Subcutaneous adipose tissue (tissue), 4 donors: Measurements from ENCODE around the gene LRRIQ3. TPM values are rescaled to one million over a fixed set of nuclear protein-coding genes. Genes with fewer than 3 reads are reported as not detected.

Source experiments
- total RNA-seq, 4 donors: library from RNA; depleted of rRNA; stranded (reverse); fragments of >200 nt; gene quantifications; one replicate each; pipeline ENCODE4 v1.1.0, GENCODE V29; 2016
- TF ChIP-seq, protein P1 (sequence below): fragments of 450-650 bp; IDR thresholded peaks from one replicate; pipeline ENCODE4 v1.5.1; 2016; ENCODE audit warnings: low read depth, mild to moderate bottlenecking, control low read depth, antibody characterized with exemption, moderate library complexity

Gene LRRIQ3
- total RNA-seq, 4 donors from 2014 or later = 0.75 to 2.0 (median 1.1) TPM

DNA sequence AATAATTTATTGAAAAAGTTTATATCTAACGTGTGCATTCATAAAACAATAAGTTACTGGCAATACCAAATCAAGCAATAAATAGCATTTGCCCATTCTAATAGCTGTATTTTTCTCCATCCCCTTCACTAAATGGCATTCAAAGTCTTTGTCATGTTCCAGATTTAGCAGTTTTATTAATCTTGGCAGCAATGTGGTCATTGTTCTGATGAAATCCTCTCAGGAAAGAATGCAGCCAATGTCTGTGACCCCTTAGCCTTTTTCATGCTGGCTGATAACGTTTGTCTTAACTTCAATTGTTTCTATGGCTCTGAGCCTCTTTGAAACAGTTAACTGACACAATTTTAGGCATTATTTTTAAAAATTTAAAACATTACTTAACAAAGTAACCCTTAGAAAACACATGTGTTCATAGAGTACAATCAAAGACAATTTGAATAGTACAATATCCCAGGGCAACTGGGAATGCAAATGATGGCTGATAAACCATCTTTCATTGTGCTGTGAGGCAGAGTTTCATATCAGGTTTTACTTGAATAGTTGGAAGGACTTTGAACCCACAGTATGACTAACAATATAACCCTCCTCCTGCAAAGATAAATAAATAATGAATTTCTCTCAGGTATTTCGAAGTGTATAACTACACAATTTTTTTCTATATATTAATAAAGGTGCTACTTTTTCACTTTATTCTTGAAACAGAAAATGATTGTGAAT, 217.5 kb downstream of the LRRIQ3 start:
- TF ChIP-seq, protein P1, sequence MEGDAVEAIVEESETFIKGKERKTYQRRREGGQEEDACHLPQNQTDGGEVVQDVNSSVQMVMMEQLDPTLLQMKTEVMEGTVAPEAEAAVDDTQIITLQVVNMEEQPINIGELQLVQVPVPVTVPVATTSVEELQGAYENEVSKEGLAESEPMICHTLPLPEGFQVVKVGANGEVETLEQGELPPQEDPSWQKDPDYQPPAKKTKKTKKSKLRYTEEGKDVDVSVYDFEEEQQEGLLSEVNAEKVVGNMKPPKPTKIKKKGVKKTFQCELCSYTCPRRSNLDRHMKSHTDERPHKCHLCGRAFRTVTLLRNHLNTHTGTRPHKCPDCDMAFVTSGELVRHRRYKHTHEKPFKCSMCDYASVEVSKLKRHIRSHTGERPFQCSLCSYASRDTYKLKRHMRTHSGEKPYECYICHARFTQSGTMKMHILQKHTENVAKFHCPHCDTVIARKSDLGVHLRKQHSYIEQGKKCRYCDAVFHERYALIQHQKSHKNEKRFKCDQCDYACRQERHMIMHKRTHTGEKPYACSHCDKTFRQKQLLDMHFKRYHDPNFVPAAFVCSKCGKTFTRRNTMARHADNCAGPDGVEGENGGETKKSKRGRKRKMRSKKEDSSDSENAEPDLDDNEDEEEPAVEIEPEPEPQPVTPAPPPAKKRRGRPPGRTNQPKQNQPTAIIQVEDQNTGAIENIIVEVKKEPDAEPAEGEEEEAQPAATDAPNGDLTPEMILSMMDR = no peak

DNA sequence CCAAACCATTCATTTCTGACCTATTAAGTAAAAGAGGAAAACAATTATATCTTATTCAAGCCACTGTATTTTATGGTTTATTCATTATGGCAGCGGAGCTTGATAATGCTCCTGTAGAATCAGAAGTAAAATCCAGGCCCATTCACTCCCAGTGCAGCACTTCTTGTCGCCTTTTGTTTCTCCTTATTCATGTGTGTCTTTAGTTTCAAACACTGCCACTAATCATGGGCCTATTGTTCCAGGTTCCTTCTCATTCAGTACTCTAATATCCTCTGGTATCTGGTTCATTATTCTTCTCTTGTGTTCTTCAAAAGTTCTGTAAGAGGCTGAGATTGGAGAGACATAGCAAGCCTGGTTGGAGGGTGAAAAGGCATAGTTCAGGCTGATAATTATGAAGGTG, 218.3 kb downstream of the LRRIQ3 start:
- TF ChIP-seq, protein P1 = no peak

DNA sequence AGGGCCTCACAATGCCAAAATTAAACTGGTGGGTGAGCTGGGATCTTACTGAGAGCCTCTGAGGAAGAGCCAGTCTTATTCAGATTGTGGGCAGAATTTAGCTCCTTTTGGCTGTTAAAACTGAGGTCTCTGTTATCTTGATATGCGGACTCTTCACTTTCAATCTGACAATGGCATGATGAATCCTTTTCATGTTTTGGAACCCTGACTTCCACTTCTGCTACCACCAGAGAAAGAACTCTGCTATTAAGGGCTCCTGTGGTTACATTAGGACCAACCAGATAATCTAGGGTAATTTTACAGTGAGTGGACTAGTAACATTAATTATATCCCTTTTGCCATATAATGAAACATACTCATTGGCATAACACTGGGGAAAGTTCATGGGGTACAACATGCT, 219.0 kb downstream of the LRRIQ3 start:
- TF ChIP-seq, protein P1 = no peak

Other genes starting within 250 kb of the LRRIQ3 start
- 10 to 100 TPM; 15.7 to 28.0 (median 17.4) TPM for gene FPGT, start 66 bp upstream of the LRRIQ3 start, total RNA-seq
- 1 to 10 TPM in 2 of 4 donors, under 1 TPM in 1, not detected in 1; 0.98 to 7.0 (median 3.9) TPM for gene TNNI3K, start 37.2 kb upstream of the LRRIQ3 start, total RNA-seq